Measurements from ENCODE around the gene CSTA. TPM values are rescaled to one million over a fixed set of nuclear protein-coding genes. Genes with fewer than 3 reads are reported as not detected.

The CSTA gene
- total RNA-seq, 2 experiments from 2014 or later = not detected

- ChIA-PET POLR2A (no interaction called here), CTCF (interaction anchor here (0.9 to 2.3 kb wide), 3 partner anchors 43 to 205 kb away, joined by 3 to 12 read pairs (median 4); no protein-coding TSS in a partner anchor)
- no peak overlapping the region for H3K27ac Mint-ChIP-seq
- intact Hi-C loops (cut with micrococcal nuclease) = loop anchor here (1.0 kb wide), 1 partner anchor 50 kb away; no protein-coding TSS in a partner anchor
- DNase-seq = no peak
- H3K9me3 Mint-ChIP-seq = no peaks in the 10 kb centered on the region
- no peaks in the 10 kb centered on the region for H3K27me3 Mint-ChIP-seq
- H3K4me1 Mint-ChIP-seq (ENCODE audit: low read depth) = no peaks in the 10 kb centered on the region
- H3K36me3 Mint-ChIP-seq = no peaks in the 10 kb centered on the region
- H3K4me3 Mint-ChIP-seq = no peak overlapping the region
Observed at GRCh38 chr3:122306622-122306953, 18.5 kb upstream of the CSTA start.

- intact Hi-C loops (cut with micrococcal nuclease) = no loop called here
- no peaks in the 10 kb centered on the region for H3K27me3 Mint-ChIP-seq
- no peak overlapping the region for H3K4me3 Mint-ChIP-seq
- no peaks in the 10 kb centered on the region for H3K9me3 Mint-ChIP-seq
- no peak for DNase-seq
- CTCF ChIA-PET = interaction anchor here (0.6 to 2.3 kb wide), 3 partner anchors 122 to 760 kb away, joined by 3 to 12 read pairs (median 4); no protein-coding TSS in a partner anchor
- H3K27ac Mint-ChIP-seq = no peak overlapping the region
- no peaks in the 10 kb centered on the region for H3K36me3 Mint-ChIP-seq
- POLR2A ChIA-PET = no interaction called here
- H3K4me1 Mint-ChIP-seq (ENCODE audit: low read depth) = no peaks in the 10 kb centered on the region
Observed at GRCh38 chr3:122307094-122307687, 17.9 kb upstream of the CSTA start.

GRCh38 chr3:122307976-122308375, 17.1 kb upstream of the CSTA start:
- no peak overlapping the region for H3K27ac Mint-ChIP-seq

GRCh38 chr3:122310361-122310760, 14.7 kb upstream of the CSTA start:
- intact Hi-C loops (cut with micrococcal nuclease) = no loop called here
- Mint-ChIP-seq H3K4me1 (ENCODE audit: low read depth) (peaks cover 7% of the 10 kb centered on the region), H3K9me3 (no peaks in the 10 kb centered on the region), H3K27ac (no peak overlapping the region), H3K27me3 (no peaks in the 10 kb centered on the region), H3K4me3 (no peak overlapping the region), H3K36me3 (no peaks in the 10 kb centered on the region)
- no peak for DNase-seq
- ChIA-PET POLR2A (no interaction called here), CTCF (no interaction called here)

More at GRCh38 chr3:122307976-122308375, 17.1 kb upstream of the CSTA start:
- DNase-seq = no peak
- CTCF ChIA-PET = interaction anchor here (0.7 kb wide), 1 partner anchor 761 kb away, joined by 4 read pairs; no protein-coding TSS in a partner anchor
- Mint-ChIP-seq H3K4me1 (ENCODE audit: low read depth) (peaks cover 4% of the 10 kb centered on the region), H3K36me3 (no peaks in the 10 kb centered on the region), H3K4me3 (no peak overlapping the region), H3K9me3 (no peaks in the 10 kb centered on the region), H3K27me3 (no peaks in the 10 kb centered on the region)
- POLR2A ChIA-PET = no interaction called here
- intact Hi-C loops (cut with micrococcal nuclease) = no loop called here

- Mint-ChIP-seq H3K9me3 (no peaks in the 10 kb centered on the region), H3K27me3 (no peaks in the 10 kb centered on the region), H3K27ac (no peak overlapping the region), H3K4me1 (ENCODE audit: low read depth) (peaks cover 7% of the 10 kb centered on the region), H3K36me3 (no peaks in the 10 kb centered on the region), H3K4me3 (no peak overlapping the region)
- intact Hi-C loops (cut with micrococcal nuclease) = no loop called here
- DNase-seq = no peak
- ChIA-PET POLR2A (no interaction called here), CTCF (interaction anchor here (0.8 to 1.1 kb wide), 2 partner anchors 12 to 56 kb away, joined by 3 read pairs; no protein-coding TSS in a partner anchor)
Observed at GRCh38 chr3:122312826-122313225, 12.2 kb upstream of the CSTA start.

GRCh38 chr3:122313281-122313680, 11.8 kb upstream of the CSTA start:
- Mint-ChIP-seq H3K27me3 (no peaks in the 10 kb centered on the region), H3K9me3 (no peaks in the 10 kb centered on the region), H3K36me3 (no peaks in the 10 kb centered on the region), H3K4me1 (ENCODE audit: low read depth) (peaks cover 7% of the 10 kb centered on the region), H3K4me3 (no peak overlapping the region), H3K27ac (no peak overlapping the region)
- ChIA-PET CTCF (interaction anchor here (0.8 to 1.1 kb wide), 2 partner anchors 13 to 56 kb away, joined by 3 read pairs; no protein-coding TSS in a partner anchor), POLR2A (no interaction called here)
- intact Hi-C loops (cut with micrococcal nuclease) = no loop called here
- no peak for DNase-seq

- intact Hi-C loops (cut with micrococcal nuclease) = no loop called here
- ChIA-PET POLR2A (no interaction called here), CTCF (interaction anchor here (0.9 kb wide), 1 partner anchor 124 kb away, joined by 3 read pairs; no protein-coding TSS in a partner anchor)
- H3K9me3 Mint-ChIP-seq = peaks cover 5% of the 10 kb centered on the region
- no peaks in the 10 kb centered on the region for H3K36me3 Mint-ChIP-seq
- H3K4me3 Mint-ChIP-seq = no peak overlapping the region
- H3K27ac Mint-ChIP-seq = no peak overlapping the region
- DNase-seq = no peak
- H3K4me1 Mint-ChIP-seq (ENCODE audit: low read depth) = peaks cover 7% of the 10 kb centered on the region
- no peaks in the 10 kb centered on the region for H3K27me3 Mint-ChIP-seq
Observed at GRCh38 chr3:122314228-122314876, 10.7 kb upstream of the CSTA start.

GRCh38 chr3:122315619-122316018, 9.4 kb upstream of the CSTA start:
- intact Hi-C loops (cut with micrococcal nuclease) = no loop called here
- H3K4me3 Mint-ChIP-seq = no peak overlapping the region
- CTCF ChIA-PET = no interaction called here
- no peaks in the 10 kb centered on the region for H3K27me3 Mint-ChIP-seq
- no peak overlapping the region for H3K27ac Mint-ChIP-seq
- peaks cover 8% of the 10 kb centered on the region for H3K9me3 Mint-ChIP-seq
- H3K4me1 Mint-ChIP-seq (ENCODE audit: low read depth) = peaks cover 7% of the 10 kb centered on the region
- POLR2A ChIA-PET = no interaction called here
- no peak for DNase-seq
- H3K36me3 Mint-ChIP-seq = no peaks in the 10 kb centered on the region

- Mint-ChIP-seq H3K27me3 (no peaks in the 10 kb centered on the region), H3K36me3 (no peaks in the 10 kb centered on the region), H3K4me1 (ENCODE audit: low read depth) (peaks cover 10% of the 10 kb centered on the region), H3K9me3 (peaks cover 8% of the 10 kb centered on the region), H3K27ac (no peak overlapping the region), H3K4me3 (no peak overlapping the region)
- no peak for DNase-seq
- intact Hi-C loops (cut with micrococcal nuclease) = no loop called here
- CTCF ChIA-PET = no interaction called here
- POLR2A ChIA-PET = no interaction called here
Observed at GRCh38 chr3:122316368-122316767, 8.7 kb upstream of the CSTA start.

GRCh38 chr3:122318620-122319019, 6.4 kb upstream of the CSTA start:
- H3K27ac Mint-ChIP-seq = no peak overlapping the region
- CTCF ChIA-PET = no interaction called here
- H3K36me3 Mint-ChIP-seq = no peaks in the 10 kb centered on the region

GRCh38 chr3:122322095-122323075, 2.7 kb upstream of the CSTA start:
- Mint-ChIP-seq H3K36me3 (no peaks in the 10 kb centered on the region), H3K9me3 (peaks cover 8% of the 10 kb centered on the region), H3K4me1 (ENCODE audit: low read depth) (peaks cover 20% of the 10 kb centered on the region), H3K4me3 (no peak overlapping the region), H3K27me3 (peaks cover 4% of the 10 kb centered on the region), H3K27ac (peak overlapping the region; percentile 56)
- intact Hi-C loops (cut with micrococcal nuclease) = loop anchor here (1.0 kb wide), 1 partner anchor 43 kb away; no protein-coding TSS in a partner anchor
- peak; percentile 62 for DNase-seq
- ChIA-PET POLR2A (no interaction called here), CTCF (interaction anchor here (0.6 kb wide), 1 partner anchor 26 kb away, joined by 4 read pairs; no protein-coding TSS in a partner anchor)

More at GRCh38 chr3:122318620-122319019, 6.4 kb upstream of the CSTA start:
- Mint-ChIP-seq H3K4me3 (no peak overlapping the region), H3K4me1 (ENCODE audit: low read depth) (peaks cover 20% of the 10 kb centered on the region), H3K9me3 (peaks cover 8% of the 10 kb centered on the region), H3K27me3 (no peaks in the 10 kb centered on the region)
- intact Hi-C loops (cut with micrococcal nuclease) = no loop called here
- POLR2A ChIA-PET = no interaction called here
- no peak for DNase-seq

GRCh38 chr3:122325769-122326168, 721 bp downstream of the CSTA start:
- no peak for DNase-seq
- Mint-ChIP-seq H3K27me3 (peaks cover 4% of the 10 kb centered on the region), H3K9me3 (no peaks in the 10 kb centered on the region), H3K27ac (no peak overlapping the region), H3K4me1 (ENCODE audit: low read depth) (peaks cover 20% of the 10 kb centered on the region), H3K4me3 (no peak overlapping the region), H3K36me3 (no peaks in the 10 kb centered on the region)
- intact Hi-C loops (cut with micrococcal nuclease) = no loop called here
- POLR2A ChIA-PET = no interaction called here
- CTCF ChIA-PET = interaction anchor here (1.0 kb wide), 1 partner anchor 59 kb away, joined by 3 read pairs; the partner anchor contains the start of gene FAM162A

Measured in activated CD4-positive, alpha-beta memory T cell treated with anti-CD3 and anti-CD28 coated beads for 36 hours (primary cell).